OCI-LY7 (cell line): ENCODE measurements around the gene ANKRD34A. TPM values are rescaled to one million over a fixed set of nuclear protein-coding genes. Genes with fewer than 3 reads are reported as not detected.

Experiments used
- Bru-seq: library from RNA; stranded (reverse); fragments of 400-500 nt; gene quantifications from one replicate; lab custom pipeline; 2021; lab: Mats Ljungman, UMichigan
- BruChase-seq, 2 experiments: library from RNA; stranded (reverse); fragments of 400-500 nt; gene quantifications; one replicate each; lab custom pipeline; 2021; lab: Mats Ljungman, UMichigan
- BruUV-seq: library from RNA; stranded (reverse); fragments of 400-500 nt; replicated peaks from 2 replicates; lab custom pipeline; 2021; lab: Mats Ljungman, UMichigan
- CTCF ChIA-PET: fragments of 300-600 bp; sonication (Branson Sonifier 250); formaldehyde crosslinking; loops from one replicate; lab custom pipeline; 2022; ENCODE audit warnings: antibody characterized with exemption; ENCODE audit not compliant: unreplicated experiment; lab: Charles Lee
- POLR2A ChIA-PET: fragments of 300-600 bp; sonication (Branson Sonifier 250); formaldehyde crosslinking; loops from one replicate; lab custom pipeline; 2022; ENCODE audit warnings: antibody characterized with exemption; lab: Charles Lee
- DNase-seq: peaks from one replicate; pipeline ENCODE4 v3.0.0-alpha.2; 2015; ENCODE audit warnings: low spot score
- H2AFZ ChIP-seq: fragments of 200-600 bp; sonication (generic), shearing (Covaris generic); 2 replicates; pipeline ENCODE4 v1.6.1; 2014; ENCODE audit warnings: mild to moderate bottlenecking, antibody characterized with exemption, low read length, moderate library complexity
- H3K27ac ChIP-seq: fragments of 200-600 bp; sonication (generic); 2 replicates; pipeline ENCODE4 v1.5.1; 2014; ENCODE audit warnings: mixed run types, low read depth, mild to moderate bottlenecking, moderate library complexity, low read length, inconsistent platforms; ENCODE audit not compliant: poor library complexity, severe bottlenecking
- H3K36me3 ChIP-seq: fragments of 200-600 bp; sonication (generic); 2 replicates; pipeline ENCODE4 v1.6.1; 2014; ENCODE audit warnings: mild to moderate bottlenecking, antibody characterized with exemption, low read length, moderate library complexity, mixed read lengths; ENCODE audit not compliant: insufficient read depth
- H3K4me1 ChIP-seq: fragments of 200-600 bp; sonication (generic); 2 replicates; pipeline ENCODE4 v1.5.1; 2014; ENCODE audit warnings: mild to moderate bottlenecking, low read length; ENCODE audit not compliant: insufficient read depth, poor library complexity, severe bottlenecking
- H3K4me2 ChIP-seq: fragments of 200-600 bp; sonication (generic); 2 replicates; pipeline ENCODE4 v1.6.1; 2014; ENCODE audit warnings: mild to moderate bottlenecking, low read length
- H3K4me3 ChIP-seq: fragments of 200-600 bp; sonication (generic); 2 replicates; pipeline ENCODE4 v1.5.1; 2014; ENCODE audit warnings: mild to moderate bottlenecking, low read depth, low read length; ENCODE audit not compliant: poor library complexity, severe bottlenecking
- H3K79me2 ChIP-seq: fragments of 200-600 bp; sonication (generic); 2 replicates; pipeline ENCODE4 v1.6.1; 2016; ENCODE audit warnings: low read depth, mild to moderate bottlenecking, low read length, moderate library complexity, mixed read lengths; ENCODE audit not compliant: insufficient read depth
- H3K9me2 ChIP-seq: fragments of 200-600 bp; sonication (generic); 2 replicates; pipeline ENCODE4 v1.6.1; 2016; ENCODE audit warnings: mild to moderate bottlenecking, low read length, mixed read lengths; ENCODE audit not compliant: insufficient read depth
- H3K9me3 ChIP-seq: fragments of 200-600 bp; sonication (generic); 2 replicates; pipeline ENCODE4 v1.6.1; 2014; ENCODE audit warnings: mild to moderate bottlenecking, mixed run types, low read length, mixed read lengths
- H4K20me1 ChIP-seq: fragments of 200-600 bp; sonication (generic); 2 replicates; pipeline ENCODE4 v1.6.1; 2014; ENCODE audit warnings: mild to moderate bottlenecking, antibody characterized with exemption, low read length, moderate library complexity, mixed read lengths; ENCODE audit not compliant: insufficient read depth
- EZH2phosphoT487 ChIP-seq: fragments of 200-600 bp; sonication (generic); IDR thresholded peaks from 2 replicates; pipeline ENCODE4 v1.6.1; 2018; ENCODE audit warnings: low read depth, borderline replicate concordance, mild to moderate bottlenecking, mixed run types, antibody characterized with exemption, low read length, moderate library complexity, mixed read lengths
- intact Hi-C: fragments of 100-400 bp; cut with micrococcal nuclease; formaldehyde crosslinking; loops from one replicate; pipeline ENCODE4 v1.10.0; 2022; ENCODE audit not compliant: unreplicated experiment
- long read RNA-seq: library from polyadenylated mRNA; stranded (forward); transcript quantifications from one replicate; pipeline ENCODE4 v2.0.0, GENCODE V29; 2022
- total RNA-seq, 2 experiments: library from RNA; depleted of rRNA in 1 of 2; stranded (reverse); fragments of >200 nt in 1 of 2; shearing (Covaris generic) in 1 of 2; gene quantifications; 2 replicates each; pipeline ENCODE4 v1.2.3, GENCODE V29; 2014 to 2022
- TF ChIP-seq, protein P1 (sequence below): fragments of 200-600 bp; sonication (generic); conservative IDR thresholded peaks from 2 replicates; pipeline ENCODE4 v1.5.1; 2014; ENCODE audit warnings: mild to moderate bottlenecking, antibody characterized with exemption, low read length, moderate library complexity, mixed read lengths

Gene ANKRD34A
- total RNA-seq (2014; rRNA removed; shearing (Covaris generic)) (0.62 and 1.9 TPM in 2 replicates), total RNA-seq (2022) (4.5 and 4.8 TPM in 2 replicates), Bru-seq, nascent RNA (percentile 48 among the genes with signal in this experiment), BruChase-seq, experiment 1, labeled RNA remaining after a 6-hour chase (percentile 44 among the genes with signal in this experiment), BruChase-seq, experiment 2, labeled RNA remaining after a 2-hour chase (percentile 47 among the genes with signal in this experiment)
- long read RNA-seq, partial matches to known transcripts: 0 of 3 reads
- long read RNA-seq, other reads (novel, unspliced or antisense): 3 of 3 reads

- peaks cover 6% of the 10 kb centered on the region; the same call in 1 of the 2 replicates for H3K79me2 ChIP-seq
- CTCF ChIA-PET: interaction anchor here (0.6 to 1.1 kb wide), 4 partner anchors 33 to 119 kb away, joined by 3 read pairs; partner anchors contain the start of gene NUDT17
- H3K4me2 ChIP-seq: peak within 1 kb of the TSS; percentile 96
- TSS peak; percentile 92 for BruUV-seq
- peak within 1 kb of the TSS; percentile 75 for H3K4me3 ChIP-seq
- peak; percentile 95 for DNase-seq
- H3K27ac ChIP-seq: peak within 1 kb of the TSS; percentile 36
- H3K9me2 ChIP-seq: no peaks in the 10 kb centered on the region
- peak within 1 kb of the TSS; percentile 84 for H2AFZ ChIP-seq
- H3K9me3 ChIP-seq: peaks cover 3% of the 10 kb centered on the region; the same call in 1 of the 2 replicates
- POLR2A ChIA-PET: interaction anchor here (0.5 to 5.5 kb wide), 23 partner anchors 10 to 138 kb away, joined by 3 to 58 read pairs (median 4); partner anchors contain the start of genes NUDT17, PIAS3 and RBM8A
- peaks cover 51% of the 10 kb centered on the region for H3K4me1 ChIP-seq
- no peaks in the 10 kb centered on the region for H4K20me1 ChIP-seq
- TF ChIP-seq EZH2phosphoT487: no peak
- TF ChIP-seq, protein P1, sequence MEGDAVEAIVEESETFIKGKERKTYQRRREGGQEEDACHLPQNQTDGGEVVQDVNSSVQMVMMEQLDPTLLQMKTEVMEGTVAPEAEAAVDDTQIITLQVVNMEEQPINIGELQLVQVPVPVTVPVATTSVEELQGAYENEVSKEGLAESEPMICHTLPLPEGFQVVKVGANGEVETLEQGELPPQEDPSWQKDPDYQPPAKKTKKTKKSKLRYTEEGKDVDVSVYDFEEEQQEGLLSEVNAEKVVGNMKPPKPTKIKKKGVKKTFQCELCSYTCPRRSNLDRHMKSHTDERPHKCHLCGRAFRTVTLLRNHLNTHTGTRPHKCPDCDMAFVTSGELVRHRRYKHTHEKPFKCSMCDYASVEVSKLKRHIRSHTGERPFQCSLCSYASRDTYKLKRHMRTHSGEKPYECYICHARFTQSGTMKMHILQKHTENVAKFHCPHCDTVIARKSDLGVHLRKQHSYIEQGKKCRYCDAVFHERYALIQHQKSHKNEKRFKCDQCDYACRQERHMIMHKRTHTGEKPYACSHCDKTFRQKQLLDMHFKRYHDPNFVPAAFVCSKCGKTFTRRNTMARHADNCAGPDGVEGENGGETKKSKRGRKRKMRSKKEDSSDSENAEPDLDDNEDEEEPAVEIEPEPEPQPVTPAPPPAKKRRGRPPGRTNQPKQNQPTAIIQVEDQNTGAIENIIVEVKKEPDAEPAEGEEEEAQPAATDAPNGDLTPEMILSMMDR: no peak
- intact Hi-C loops: loop anchor here (1.0 kb wide), 1 partner anchor 37 kb away; the partner anchor contains the start of gene RBM8A
- H3K36me3 ChIP-seq: peaks cover 6% of the 10 kb centered on the region
These were observed at the start of gene ANKRD34A, which contains the start of gene POLR3GL for GRCh38 chr1:145964328-145965118. ANKRD34A (minus strand) TSS chr1:145964575; CDS start chr1:145961759, 2,816 bp downstream. POLR3GL (plus strand) TSS chr1:145964690; CDS start chr1:145974866, 10,176 bp downstream.

DNA sequence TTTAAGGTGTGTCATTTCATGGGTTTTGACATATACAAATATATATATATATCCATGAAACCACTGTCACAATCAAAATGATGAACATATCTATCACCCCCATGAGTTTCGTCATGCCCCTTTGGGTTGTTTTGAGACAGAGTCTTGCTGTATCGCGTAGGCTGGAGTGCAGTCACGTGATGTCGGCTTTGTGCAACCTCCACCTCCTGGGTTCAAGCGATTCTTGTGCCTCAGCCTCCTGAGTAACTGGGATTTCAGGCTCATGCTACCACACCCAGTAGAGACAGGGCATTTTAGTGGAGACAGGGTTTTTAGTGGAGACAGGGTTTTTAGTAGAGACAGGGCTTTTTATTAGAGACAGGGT, 49.2 kb upstream of the ANKRD34A start:
- no TSS peak for BruUV-seq
- H3K36me3 ChIP-seq: no peaks in the 10 kb centered on the region
- no peaks in the 10 kb centered on the region for H3K9me2 ChIP-seq
- ChIA-PET POLR2A (interaction anchor here (1.2 kb wide), 1 partner anchor 33 kb away, joined by 4 read pairs; no protein-coding TSS in a partner anchor), CTCF (no interaction called here)
- H3K4me1 ChIP-seq: peaks cover 3% of the 10 kb centered on the region
- no peak overlapping the region for H2AFZ ChIP-seq
- intact Hi-C loops: loop anchor here (1.0 to 2.0 kb wide), 3 partner anchors 36 to 155 kb away; partner anchors contain the start of gene PIAS3
- no peaks in the 10 kb centered on the region for H4K20me1 ChIP-seq
- TF ChIP-seq, protein P1: no peak
- no peak for TF ChIP-seq EZH2phosphoT487
- no peaks in the 10 kb centered on the region for H3K79me2 ChIP-seq
- no peaks in the 10 kb centered on the region for H3K9me3 ChIP-seq
- no peak for DNase-seq
- H3K4me2 ChIP-seq: no peak overlapping the region
- H3K4me3 ChIP-seq: no peak overlapping the region
- no peak overlapping the region for H3K27ac ChIP-seq
